OCI-LY1 (cell line): ENCODE measurements around the gene PLEKHO2.

ENCODE experiments used
- CTCF ChIP-seq: fragments of 200-600 bp; sonication (generic), shearing (Covaris generic); IDR thresholded peaks from 2 replicates; pipeline ENCODE4 v1.5.1; 2017; ENCODE audit warnings: mild to moderate bottlenecking, antibody characterized with exemption, low read length, moderate library complexity, mixed read lengths
- EZH2 ChIP-seq: fragments of 200-600 bp; sonication (generic), shearing (Covaris generic); IDR thresholded peaks from 2 replicates; pipeline ENCODE4 v1.8.0; 2017; ENCODE audit warnings: borderline replicate concordance, mixed run types, mild to moderate bottlenecking, antibody characterized with exemption, low read length, moderate library complexity, mixed read lengths

GRCh38 chr15:64865998-64866520 is 24.3 kb downstream of the PLEKHO2 start:
- TF ChIP-seq EZH2 (no peak), CTCF (no peak)
